Measurements from ENCODE around the gene APLP2. TPM values are rescaled to one million over a fixed set of nuclear protein-coding genes. Genes with fewer than 3 reads are reported as not detected.
"Not testable (repeated sequence)": the region's sequence is repeated elsewhere in the genome, so short reads cannot be mapped to it uniquely, and the experiment has no call there.

Gene APLP2
- total RNA-seq, 1 experiment from 2014 or later, result 447 TPM

GRCh38 chr11:130101661-130102060, 32.0 kb downstream of the APLP2 start:
- no peak overlapping the region for H3K4me3 Mint-ChIP-seq (ENCODE audit: low read depth, unreplicated experiment)
- peaks cover 18% of the 10 kb centered on the region for H3K4me1 Mint-ChIP-seq (ENCODE audit: low read depth, unreplicated experiment)
- no peak for DNase-seq
- no TSS peak for BruUV-seq (replicated peaks)
- no peaks in the 10 kb centered on the region for H3K9me3 Mint-ChIP-seq (ENCODE audit: low read depth, unreplicated experiment)
- H3K27me3 Mint-ChIP-seq (ENCODE audit: unreplicated experiment), result no peaks in the 10 kb centered on the region
- TF ChIP-seq CTCF (IDR thresholded peaks at IDR 0.05; ENCODE audit: unreplicated experiment), result no peak
- no peaks in the 10 kb centered on the region for H3K36me3 Mint-ChIP-seq (ENCODE audit: insufficient read depth, unreplicated experiment)
- no peak overlapping the region for H3K27ac Mint-ChIP-seq (ENCODE audit: unreplicated experiment)
- CTCF ChIA-PET, result interaction anchor here (1.2 kb wide), 1 partner anchor 23 kb away, joined by 3 read pairs; no protein-coding TSS in a partner anchor
- intact Hi-C loops (cut with micrococcal nuclease; ENCODE audit: unreplicated experiment), result no loop called here

GRCh38 chr11:130102301-130103249, 32.9 kb downstream of the APLP2 start:
- CTCF ChIA-PET, result interaction anchor here (0.9 kb wide), 1 partner anchor 111 kb away, joined by 3 read pairs; no protein-coding TSS in a partner anchor
- H3K4me3 Mint-ChIP-seq (ENCODE audit: low read depth, unreplicated experiment), result no peak overlapping the region
- intact Hi-C loops (cut with micrococcal nuclease; ENCODE audit: unreplicated experiment), result no loop called here
- no peaks in the 10 kb centered on the region for H3K27me3 Mint-ChIP-seq (ENCODE audit: unreplicated experiment)
- DNase-seq, result no peak
- H3K36me3 Mint-ChIP-seq (ENCODE audit: insufficient read depth, unreplicated experiment), result no peaks in the 10 kb centered on the region
- no peak for TF ChIP-seq CTCF (IDR thresholded peaks at IDR 0.05; ENCODE audit: unreplicated experiment)
- no peaks in the 10 kb centered on the region for H3K9me3 Mint-ChIP-seq (ENCODE audit: low read depth, unreplicated experiment)
- peaks cover 18% of the 10 kb centered on the region for H3K4me1 Mint-ChIP-seq (ENCODE audit: low read depth, unreplicated experiment)
- no peak overlapping the region for H3K27ac Mint-ChIP-seq (ENCODE audit: unreplicated experiment)
- BruUV-seq (replicated peaks), result no TSS peak

- CTCF ChIA-PET, result interaction anchor here (0.9 kb wide), 1 partner anchor 112 kb away, joined by 3 read pairs; no protein-coding TSS in a partner anchor
- H3K9me3 Mint-ChIP-seq (ENCODE audit: low read depth, unreplicated experiment), result no peaks in the 10 kb centered on the region
- intact Hi-C loops (cut with micrococcal nuclease; ENCODE audit: unreplicated experiment), result no loop called here
- BruUV-seq (replicated peaks), result no TSS peak
- no peak overlapping the region for H3K4me3 Mint-ChIP-seq (ENCODE audit: low read depth, unreplicated experiment)
- no peaks in the 10 kb centered on the region for H3K36me3 Mint-ChIP-seq (ENCODE audit: insufficient read depth, unreplicated experiment)
- DNase-seq, result no peak
- no peak for TF ChIP-seq CTCF (IDR thresholded peaks at IDR 0.05; ENCODE audit: unreplicated experiment)
- no peak overlapping the region for H3K27ac Mint-ChIP-seq (ENCODE audit: unreplicated experiment)
- H3K4me1 Mint-ChIP-seq (ENCODE audit: low read depth, unreplicated experiment), result peaks cover 18% of the 10 kb centered on the region
- no peaks in the 10 kb centered on the region for H3K27me3 Mint-ChIP-seq (ENCODE audit: unreplicated experiment)
These were observed 33.7 kb downstream of the APLP2 start for GRCh38 chr11:130103296-130103814.

- intact Hi-C loops (cut with micrococcal nuclease; ENCODE audit: unreplicated experiment), result no loop called here
- H3K27me3 Mint-ChIP-seq (ENCODE audit: unreplicated experiment), result no peaks in the 10 kb centered on the region
- H3K4me1 Mint-ChIP-seq (ENCODE audit: low read depth, unreplicated experiment), result peaks cover 18% of the 10 kb centered on the region
- no TSS peak for BruUV-seq (replicated peaks)
- no peaks in the 10 kb centered on the region for H3K9me3 Mint-ChIP-seq (ENCODE audit: low read depth, unreplicated experiment)
- H3K36me3 Mint-ChIP-seq (ENCODE audit: insufficient read depth, unreplicated experiment), result no peaks in the 10 kb centered on the region
- H3K4me3 Mint-ChIP-seq (ENCODE audit: low read depth, unreplicated experiment), result no peak overlapping the region
- no peak for DNase-seq
- H3K27ac Mint-ChIP-seq (ENCODE audit: unreplicated experiment), result no peak overlapping the region
- no peak for TF ChIP-seq CTCF (IDR thresholded peaks at IDR 0.05; ENCODE audit: unreplicated experiment)
- CTCF ChIA-PET, result interaction anchor here (1.0 to 1.1 kb wide), 2 partner anchors 99 to 103 kb away, joined by 7 read pairs; no protein-coding TSS in a partner anchor
These were observed 36.7 kb downstream of the APLP2 start for GRCh38 chr11:130106381-130106780.

- CTCF ChIA-PET; H3K4me3 Mint-ChIP-seq (ENCODE audit: low read depth, unreplicated experiment); H3K27ac Mint-ChIP-seq (ENCODE audit: unreplicated experiment); H3K9me3 Mint-ChIP-seq (ENCODE audit: low read depth, unreplicated experiment); H3K27me3 Mint-ChIP-seq (ENCODE audit: unreplicated experiment); BruUV-seq (replicated peaks); H3K4me1 Mint-ChIP-seq (ENCODE audit: low read depth, unreplicated experiment); H3K36me3 Mint-ChIP-seq (ENCODE audit: insufficient read depth, unreplicated experiment); intact Hi-C loops (cut with micrococcal nuclease; ENCODE audit: unreplicated experiment); DNase-seq: not testable (repeated sequence)
These were observed 39.0 kb downstream of the APLP2 start for GRCh38 chr11:130108671-130109070.

Measured in Calu3 (cell line).